Lower leg skin (tissue), 4 donors: Measurements from ENCODE around the gene STK10. TPM values are rescaled to one million over a fixed set of nuclear protein-coding genes. Genes with fewer than 3 reads are reported as not detected.
"Not testable (repeated sequence)": the region's sequence is repeated elsewhere in the genome, so short reads cannot be mapped to it uniquely, and the experiment has no call there.

Experiments
- DNase-seq, 2 donors: peaks; one replicate each; pipeline ENCODE4 v3.0.0-alpha.2; 2019; ENCODE audit warnings: low spot score in 2 of 2
- H3K4me3 ChIP-seq: fragments of 200-600 bp; sonication (generic); 2 replicates; pipeline ENCODE4 v1.5.1; 2017; ENCODE audit warnings: mild to moderate bottlenecking, low read depth; ENCODE audit not compliant: poor library complexity, severe bottlenecking
- CTCF ChIP-seq, 3 donors: fragments of 450-650 bp; IDR thresholded peaks; one replicate each; pipeline ENCODE4 v1.5.1; 2016; ENCODE audit warnings: antibody characterized with exemption in 3 of 3, mild to moderate bottlenecking in 3 of 3, moderate library complexity in 2 of 3
- POLR2A ChIP-seq, 2 donors: fragments of 450-650 bp; IDR thresholded peaks; one replicate each; pipeline ENCODE4 v1.6.1; 2016 to 2017; ENCODE audit warnings: antibody characterized with exemption in 2 of 2, mild to moderate bottlenecking in 1 of 2, moderate library complexity in 1 of 2
- WGBS, 2 donors: methylation state at CpG; one replicate each; pipeline ENCODE4 v1.1.5; 2018; 5-methylcytosine and 5-hydroxymethylcytosine counted together
- intact Hi-C: fragments of 100-400 bp; cut with DNase I; formaldehyde crosslinking; loops from one replicate; pipeline ENCODE4 v1.15.0; 2023; ENCODE audit warnings: low total_unique reads
- total RNA-seq, 4 donors: library from RNA; depleted of rRNA; stranded (reverse); fragments of >200 nt; gene quantifications; one replicate each; pipeline ENCODE4 v1.1.0, GENCODE V29; 2016

Gene STK10
- total RNA-seq, 4 donors from 2014 or later: 34.4 to 59.8 (median 40.7) TPM

DNA sequence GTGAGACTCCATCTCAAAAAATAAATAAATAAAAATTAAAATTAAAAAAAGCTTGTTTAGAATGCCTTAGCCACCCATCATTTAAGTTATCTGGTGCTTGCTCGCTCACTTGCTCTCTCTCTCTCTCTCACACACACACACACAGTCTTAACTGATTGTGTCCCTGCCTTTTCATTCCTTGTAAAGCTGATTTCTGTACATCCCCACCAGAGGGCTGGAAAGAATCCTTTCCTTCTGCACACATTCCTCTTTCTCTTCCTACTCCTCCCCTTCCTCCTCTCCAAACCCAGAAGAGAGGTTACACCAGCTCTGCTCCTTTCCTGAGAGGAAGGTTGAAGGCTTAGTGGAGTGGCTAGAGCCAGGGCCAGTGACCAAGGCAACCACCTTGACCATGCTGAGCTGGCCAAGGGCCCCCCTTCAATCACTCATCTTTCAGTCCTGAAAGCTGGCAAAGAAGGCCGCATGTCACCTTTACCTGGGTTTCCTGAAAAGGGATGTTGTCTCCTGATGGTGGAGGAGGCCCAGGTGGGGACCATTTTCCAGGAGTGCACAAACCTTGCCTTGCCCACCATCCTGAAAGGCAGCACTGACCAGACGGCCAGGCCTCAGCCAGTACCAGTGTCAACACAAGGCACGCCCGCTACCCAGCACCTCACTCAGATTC is 25.6 kb downstream of the STK10 start:
- WGBS, 2 donors: 92% methylated on average over 5 of the region's 5 CpGs
- no peak for DNase-seq
- intact Hi-C loops: no loop called here
- H3K4me3 ChIP-seq: no peak overlapping the region
- no peak for TF ChIP-seq CTCF (IDR thresholded peaks at IDR 0.05)
- TF ChIP-seq POLR2A (IDR thresholded peaks at IDR 0.05): no peak

DNA sequence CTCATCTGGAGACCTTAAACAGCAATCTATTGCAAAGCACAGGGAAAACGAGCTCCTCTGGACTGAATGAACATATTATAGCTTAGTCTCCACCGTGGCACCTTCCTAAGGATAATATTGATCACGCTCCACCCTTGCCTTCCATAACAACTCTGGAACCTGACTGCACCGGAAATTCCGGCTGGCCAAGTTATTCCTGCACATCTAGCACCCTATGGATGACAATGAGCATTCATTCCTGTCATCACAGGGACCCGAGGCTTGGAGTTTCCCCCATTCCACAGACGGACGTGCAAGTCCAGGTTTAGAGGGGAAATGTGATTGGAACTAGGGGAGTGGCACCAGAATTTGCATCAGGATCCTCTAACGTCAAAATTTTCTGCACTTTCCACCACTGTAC is 27.5 kb downstream of the STK10 start:
- intact Hi-C loops: no loop called here
- no peak for DNase-seq
- H3K4me3 ChIP-seq: no peak overlapping the region
- 69 to 72% methylated on average over 9 of the region's 9 CpGs for WGBS, 2 donors
- TF ChIP-seq POLR2A (IDR thresholded peaks at IDR 0.05) (no peak), CTCF (IDR thresholded peaks at IDR 0.05) (no peak)

DNA sequence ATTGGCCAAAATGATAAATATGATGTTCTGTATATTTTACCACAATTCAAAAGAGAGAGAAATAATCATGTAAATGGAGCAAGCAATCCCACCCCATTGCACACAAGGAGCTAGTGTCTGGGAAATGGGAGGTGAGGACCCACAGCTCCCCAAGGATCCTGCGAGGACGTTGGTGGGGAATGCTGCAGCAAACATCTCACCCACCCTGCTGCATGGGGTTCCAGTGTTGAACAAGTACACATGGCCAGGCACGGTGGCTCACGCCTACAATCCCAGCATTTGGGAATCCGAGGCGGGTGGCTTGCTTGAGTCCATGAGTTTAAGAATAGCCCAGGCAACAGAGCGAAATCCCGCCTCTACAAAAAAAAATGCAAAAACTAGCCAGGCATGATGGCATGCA is 29.0 kb downstream of the STK10 start:
- 94 to 95% methylated on average over 8 of the region's 8 CpGs for WGBS, 2 donors
- DNase-seq: no peak
- TF ChIP-seq CTCF (IDR thresholded peaks at IDR 0.05): no peak
- TF ChIP-seq POLR2A (IDR thresholded peaks at IDR 0.05): no peak
- H3K4me3 ChIP-seq: no peak overlapping the region
- intact Hi-C loops: no loop called here

DNA sequence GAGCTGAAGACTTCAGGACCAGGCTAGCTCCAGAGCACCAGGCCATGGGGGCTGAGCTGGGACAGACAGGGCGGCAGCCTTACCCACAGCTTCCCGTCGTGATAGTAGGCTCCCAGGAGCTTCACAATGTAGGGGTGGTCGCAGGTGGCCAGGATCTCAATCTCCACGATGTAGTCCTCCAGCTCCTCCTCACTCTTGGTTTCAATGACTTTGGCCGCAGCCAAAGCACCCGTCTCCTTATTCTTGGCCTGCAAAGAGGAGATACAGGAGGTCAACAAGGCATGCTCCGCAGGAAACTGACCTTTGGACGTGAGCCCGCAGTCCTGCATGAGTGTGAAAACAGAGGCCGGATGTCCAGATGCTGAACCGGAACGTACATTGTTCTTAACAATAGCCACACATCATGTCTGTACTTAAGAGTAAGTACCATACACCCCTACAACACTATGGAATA is 31.5 kb downstream of the STK10 start:
- intact Hi-C loops: no loop called here
- TF ChIP-seq POLR2A (IDR thresholded peaks at IDR 0.05): no peak
- TF ChIP-seq CTCF (IDR thresholded peaks at IDR 0.05): no peak
- H3K4me3 ChIP-seq: no peak overlapping the region
- WGBS, 2 donors: 82 to 88% methylated on average over 13 of the region's 13 CpGs
- DNase-seq: no peak

DNA sequence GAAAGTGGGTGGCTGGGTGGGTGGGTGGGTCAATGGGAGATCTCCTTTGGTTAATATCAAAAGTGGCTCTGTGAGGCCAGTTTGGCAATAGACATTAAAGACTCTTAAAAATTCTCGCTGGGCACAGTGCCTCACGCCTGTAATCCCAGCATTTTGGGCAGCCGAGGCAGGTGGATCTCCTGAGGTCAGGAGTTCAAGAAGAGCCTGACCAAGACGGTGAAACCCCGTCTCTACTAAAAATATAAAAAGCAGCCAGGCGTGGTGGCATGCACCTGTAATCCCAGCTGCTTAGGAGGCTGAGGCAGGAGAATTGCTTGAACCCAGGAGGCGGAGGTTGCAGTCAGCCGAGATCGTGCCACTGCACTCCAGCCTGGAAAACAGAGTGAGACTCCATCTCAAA is 32.9 kb downstream of the STK10 start:
- DNase-seq, intact Hi-C loops, H3K4me3 ChIP-seq: not testable (repeated sequence)
- WGBS, 2 donors: 95 to 96% methylated on average over 9 of the region's 9 CpGs

DNA sequence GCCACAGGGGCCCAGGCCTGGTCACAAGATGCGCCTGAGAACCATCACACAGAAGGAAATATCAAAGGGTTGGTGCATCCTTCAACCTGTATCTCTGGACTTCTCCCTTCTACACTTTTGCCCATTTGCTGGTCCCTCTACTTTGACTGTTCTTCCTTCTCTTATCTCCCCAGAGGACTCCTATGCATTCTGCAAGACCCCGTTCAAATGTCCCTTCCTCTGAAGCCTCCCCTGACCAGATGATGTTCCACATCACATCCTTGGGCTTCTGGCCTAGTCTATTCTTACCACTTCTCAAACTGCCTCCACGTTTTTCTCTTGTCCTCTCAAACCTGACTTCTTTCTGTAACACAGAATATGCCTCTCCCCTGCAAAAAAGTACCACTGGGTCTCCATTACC is 34.3 kb downstream of the STK10 start:
- TF ChIP-seq POLR2A (IDR thresholded peaks at IDR 0.05): no peak
- no peak for TF ChIP-seq CTCF (IDR thresholded peaks at IDR 0.05)
- H3K4me3 ChIP-seq: no peak overlapping the region
- 92 to 96% methylated on average over 3 of the region's 3 CpGs for WGBS, 2 donors
- DNase-seq: no peak
- intact Hi-C loops: no loop called here
